K562 (cell line): ENCODE data around the gene WDR93. TPM values are rescaled to one million over a fixed set of nuclear protein-coding genes. Genes with fewer than 3 reads are reported as not detected.

Source experiments
- ATF6 ChIP-seq: sonication (generic); formaldehyde crosslinking; IDR thresholded peaks from 2 replicates; pipeline ENCODE4 v1.4.0; 2020; ENCODE audit warnings: mild to moderate bottlenecking, missing genetic modification reagents
- CC2D1A ChIP-seq: fragments of 450-650 bp; IDR thresholded peaks from 2 replicates; pipeline ENCODE4 v1.6.1; 2017; ENCODE audit warnings: mild to moderate bottlenecking
- HEY1 ChIP-seq: fragments of 250-450 bp; sonication (Bioruptor Pico); IDR thresholded peaks from 2 replicates; pipeline ENCODE4 v1.5.0; 2020; ENCODE audit warnings: mild to moderate bottlenecking, moderate library complexity, borderline replicate concordance
- HOMEZ ChIP-seq: fragments of 250-450 bp; sonication (Bioruptor Pico); IDR thresholded peaks from 2 replicates; pipeline ENCODE4 v1.4.0; 2020; ENCODE audit warnings: mild to moderate bottlenecking, moderate library complexity
- KLF10 ChIP-seq: fragments of 250-450 bp; sonication (Bioruptor Pico); IDR thresholded peaks from 2 replicates; pipeline ENCODE4 v1.6.1; 2021; ENCODE audit warnings: matching md5 sums
- KLF6 ChIP-seq: fragments of 250-450 bp; sonication (Bioruptor Pico); IDR thresholded peaks from 2 replicates; pipeline ENCODE4 v1.4.0; 2020; ENCODE audit warnings: mild to moderate bottlenecking, moderate library complexity, borderline replicate concordance
- NCOR1 ChIP-seq: fragments of 450-650 bp; IDR thresholded peaks from 2 replicates; pipeline ENCODE4 v1.6.1; 2016; ENCODE audit warnings: mild to moderate bottlenecking, moderate library complexity
- PHF8 ChIP-seq: fragments of 200-600 bp; sonication (generic); IDR thresholded peaks from 2 replicates; pipeline ENCODE4 v1.6.1; 2012; ENCODE audit warnings: mixed run types, mild to moderate bottlenecking, inconsistent platforms, low read length, moderate library complexity, borderline replicate concordance
- RBM25 ChIP-seq: fragments of 200-400 bp; formaldehyde crosslinking; IDR thresholded peaks from 2 replicates; pipeline ENCODE4 v1.6.1; 2018; ENCODE audit warnings: low read length, low read depth, moderate library complexity; ENCODE audit not compliant: severe bottlenecking
- SRF ChIP-seq, 2 experiments: fragments of 250-450, 450-650 bp in 1 of 2; sonication (Bioruptor Pico) in 1 of 2; sonication (generic) in 1 of 2; formaldehyde crosslinking; IDR thresholded peaks; 2 replicates each; pipeline versions ENCODE4 v1.5.0 to v1.5.1; 2020 to 2022; ENCODE audit warnings: mild to moderate bottlenecking in 1 of 2, missing genetic modification reagents in 1 of 2
- ZKSCAN1 ChIP-seq: fragments of 150-350 bp; IDR thresholded peaks from 2 replicates; pipeline ENCODE4 v1.6.1; 2016; ENCODE audit warnings: low read depth, low read length
- ZKSCAN8 ChIP-seq: fragments of 200-800 bp; sonication (Bioruptor generic); IDR thresholded peaks from 2 replicates; pipeline ENCODE4 v1.6.1; 2016; ENCODE audit warnings: missing genetic modification characterization, missing compliant biosample characterization
- ZNF184 ChIP-seq: sonication (generic); formaldehyde crosslinking; IDR thresholded peaks from 2 replicates; pipeline ENCODE4 v1.5.0; 2020; ENCODE audit warnings: missing genetic modification reagents
- ZNF274 ChIP-seq: IDR thresholded peaks from 2 replicates; pipeline ENCODE4 v1.6.1; 2011; ENCODE audit warnings: low read depth, mild to moderate bottlenecking, low read length, moderate library complexity, borderline replicate concordance
- ZNF277 ChIP-seq: fragments of 250-450 bp; sonication (Bioruptor Pico); IDR thresholded peaks from 2 replicates; pipeline ENCODE4 v1.8.0; 2022; ENCODE audit warnings: inconsistent platforms, mild to moderate bottlenecking, moderate library complexity, borderline replicate concordance
- polyA plus RNA-seq, 8 experiments: library from polyadenylated mRNA; depleted of rRNA in 4 of 8; stranded (reverse) in 5 of 8; unstranded in 3 of 8; fragments of >200 nt; fragmentation: Nextera tagmentation in 2 of 8; fragmentation: Illumina TruSeq in 1 of 8; extraction: Ambion mirVana in 2 of 8; extraction: Trizol in 1 of 8; gene quantifications; 2 replicates each; pipeline versions ENCODE4 v1.2.1 to v1.2.3, GENCODE V29; 2011 to 2014; ENCODE audit warnings: inconsistent platforms in 1 of 8, missing spikeins in 1 of 8
- total RNA-seq, 7 experiments: library from RNA; depleted of rRNA in 6 of 7; stranded (reverse); fragments of >200 nt in 6 of 7; fragmentation: Illumina TruSeq in 2 of 7; extraction: Trizol in 2 of 7; gene quantifications; 2 replicates each; pipeline versions ENCODE4 v1.2.1 to v1.2.3, GENCODE V29; 2011 to 2021; ENCODE audit warnings: low replicate concordance in 1 of 7
- TF ChIP-seq, protein P1 (sequence below): fragments of 250-450 bp; sonication (Bioruptor Pico); IDR thresholded peaks from 2 replicates; pipeline ENCODE4 v1.8.0; 2022; ENCODE audit warnings: inconsistent platforms
- TF ChIP-seq, protein P2 (sequence below): fragments of 200-800 bp; sonication (Bioruptor generic); IDR thresholded peaks from 2 replicates; pipeline ENCODE4 v1.6.1; 2017; ENCODE audit warnings: missing genetic modification characterization, missing compliant biosample characterization

WDR93 gene
- total and polyA plus RNA-seq, 9 of the 15 experiments (the other 6 are each of a cell fraction or from before 2014, with no cell fraction given) = not detected

GRCh38 chr15:89776274-89777072, 85.9 kb downstream of the WDR93 start, which contains the start of gene MESP2 (continued):
- TF ChIP-seq, protein P1, sequence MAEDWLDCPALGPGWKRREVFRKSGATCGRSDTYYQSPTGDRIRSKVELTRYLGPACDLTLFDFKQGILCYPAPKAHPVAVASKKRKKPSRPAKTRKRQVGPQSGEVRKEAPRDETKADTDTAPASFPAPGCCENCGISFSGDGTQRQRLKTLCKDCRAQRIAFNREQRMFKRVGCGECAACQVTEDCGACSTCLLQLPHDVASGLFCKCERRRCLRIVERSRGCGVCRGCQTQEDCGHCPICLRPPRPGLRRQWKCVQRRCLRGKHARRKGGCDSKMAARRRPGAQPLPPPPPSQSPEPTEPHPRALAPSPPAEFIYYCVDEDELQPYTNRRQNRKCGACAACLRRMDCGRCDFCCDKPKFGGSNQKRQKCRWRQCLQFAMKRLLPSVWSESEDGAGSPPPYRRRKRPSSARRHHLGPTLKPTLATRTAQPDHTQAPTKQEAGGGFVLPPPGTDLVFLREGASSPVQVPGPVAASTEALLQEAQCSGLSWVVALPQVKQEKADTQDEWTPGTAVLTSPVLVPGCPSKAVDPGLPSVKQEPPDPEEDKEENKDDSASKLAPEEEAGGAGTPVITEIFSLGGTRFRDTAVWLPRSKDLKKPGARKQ (CRISPR knock-in tag) = no peak; the same call in 1 of the 2 replicates
- TF ChIP-seq ZKSCAN8 (CRISPR knock-in tag) (no peak), HOMEZ (CRISPR knock-in tag) (no peak), ZKSCAN1 (no peak), PHF8 (peak; percentile 58; the same call in 1 of the 2 replicates), ATF6 (peak; percentile 85; the same call in 1 of the 2 replicates), SRF (CRISPR knock-in tag; IDR thresholded peaks at IDR 0.05) (peak in 1 of 2 experiments; percentile 52; a peak in 1 of 4 replicates), NCOR1 (no peak), KLF6 (CRISPR knock-in tag) (no peak), CC2D1A (no peak), KLF10 (0 out of 2 replicates have a peak, but pooled peaks have one; percentile 27), RBM25 (peak; percentile 3), ZNF184 (no peak), HEY1 (CRISPR knock-in tag) (no peak), ZNF274 (no peak), ZNF277 (no peak)
- TF ChIP-seq, protein P2, sequence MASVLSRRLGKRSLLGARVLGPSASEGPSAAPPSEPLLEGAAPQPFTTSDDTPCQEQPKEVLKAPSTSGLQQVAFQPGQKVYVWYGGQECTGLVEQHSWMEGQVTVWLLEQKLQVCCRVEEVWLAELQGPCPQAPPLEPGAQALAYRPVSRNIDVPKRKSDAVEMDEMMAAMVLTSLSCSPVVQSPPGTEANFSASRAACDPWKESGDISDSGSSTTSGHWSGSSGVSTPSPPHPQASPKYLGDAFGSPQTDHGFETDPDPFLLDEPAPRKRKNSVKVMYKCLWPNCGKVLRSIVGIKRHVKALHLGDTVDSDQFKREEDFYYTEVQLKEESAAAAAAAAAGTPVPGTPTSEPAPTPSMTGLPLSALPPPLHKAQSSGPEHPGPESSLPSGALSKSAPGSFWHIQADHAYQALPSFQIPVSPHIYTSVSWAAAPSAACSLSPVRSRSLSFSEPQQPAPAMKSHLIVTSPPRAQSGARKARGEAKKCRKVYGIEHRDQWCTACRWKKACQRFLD (CRISPR knock-in tag) = no peak
